Bronchial epithelial cell (primary cell): ENCODE results near the gene RPS6KA2. TPM values are rescaled to one million over a fixed set of nuclear protein-coding genes. Genes with fewer than 3 reads are reported as not detected.
"Not testable (repeated sequence)": the region's sequence is repeated elsewhere in the genome, so short reads cannot be mapped to it uniquely, and the experiment has no call there.

ENCODE experiments used
- DNase-seq: peaks from one replicate; pipeline ENCODE4 v3.0.0-alpha.2; 2010; ENCODE audit warnings: low read depth
- FAIRE-seq: peaks from 2 replicates; lab custom pipeline; 2011; peaks lifted over from hg19 to GRCh38; lab: Jason Lieb, UNC
- H3K27me3 ChIP-seq: 2 replicates; pipeline ENCODE4 v1.5.1; 2011; ENCODE audit warnings: low read length; ENCODE audit not compliant: control insufficient read depth, insufficient read depth
- H3K36me3 ChIP-seq: 2 replicates; pipeline ENCODE4 v1.5.1; 2011; ENCODE audit warnings: low read length; ENCODE audit not compliant: control insufficient read depth, insufficient read depth
- H3K4me3 ChIP-seq: 2 replicates; pipeline ENCODE4 v1.5.1; 2011; ENCODE audit warnings: mild to moderate bottlenecking, low read depth, low read length, control low read depth
- CTCF ChIP-seq: IDR thresholded peaks from 2 replicates; pipeline ENCODE4 v1.5.1; 2011; ENCODE audit warnings: mild to moderate bottlenecking, moderate library complexity, low read length, control low read depth, inconsistent platforms; ENCODE audit not compliant: insufficient read depth, severe bottlenecking
- total RNA-seq: library from RNA; depleted of rRNA; stranded (reverse); fragments of >200 nt; gene quantifications from 2 replicates; pipeline ENCODE4 v1.2.1, GENCODE V29; 2014

The RPS6KA2 gene
- total RNA-seq, 1 donor from 2014 or later, result 42.6 TPM

- DNase-seq (no peak), FAIRE-seq (no peak)
- no peaks in the 10 kb centered on the region for H3K36me3 ChIP-seq
- H3K4me3 ChIP-seq, result no peak overlapping the region
- no peaks in the 10 kb centered on the region for H3K27me3 ChIP-seq
- TF ChIP-seq CTCF, result no peak
These were observed 229.2 kb downstream of the RPS6KA2 start for GRCh38 chr6:166397849-166398248.

- TF ChIP-seq CTCF, result no peak
- FAIRE-seq (no peak), DNase-seq (no peak)
- Histone ChIP-seq H3K27me3 (no peaks in the 10 kb centered on the region), H3K36me3 (no peaks in the 10 kb centered on the region), H3K4me3 (no peak overlapping the region)
These were observed 231.3 kb downstream of the RPS6KA2 start for GRCh38 chr6:166395778-166396177.

- H3K36me3 ChIP-seq, result no peaks in the 10 kb centered on the region
- FAIRE-seq (no peak), DNase-seq (no peak)
- no peak overlapping the region for H3K4me3 ChIP-seq
- no peak for TF ChIP-seq CTCF
- H3K27me3 ChIP-seq, result no peaks in the 10 kb centered on the region
These were observed 231.7 kb downstream of the RPS6KA2 start for GRCh38 chr6:166395351-166395750.

- no peak for TF ChIP-seq CTCF
- no peak for DNase-seq
- Histone ChIP-seq H3K4me3 (no peak overlapping the region), H3K36me3 (no peaks in the 10 kb centered on the region), H3K27me3 (no peaks in the 10 kb centered on the region)
- no peak for FAIRE-seq
These were observed 232.8 kb downstream of the RPS6KA2 start for GRCh38 chr6:166394036-166394892.

- no peak for TF ChIP-seq CTCF
- DNase-seq (no peak), FAIRE-seq (no peak)
- Histone ChIP-seq H3K4me3 (no peak overlapping the region), H3K36me3 (no peaks in the 10 kb centered on the region), H3K27me3 (no peaks in the 10 kb centered on the region)
These were observed 233.6 kb downstream of the RPS6KA2 start for GRCh38 chr6:166393535-166393823.

GRCh38 chr6:166392755-166393534 lies 234.1 kb downstream of the RPS6KA2 start:
- FAIRE-seq, H3K4me3 ChIP-seq, H3K36me3 ChIP-seq, DNase-seq, H3K27me3 ChIP-seq: not testable (repeated sequence)
